Measurements from ENCODE around the gene CPNE8.

DNA sequence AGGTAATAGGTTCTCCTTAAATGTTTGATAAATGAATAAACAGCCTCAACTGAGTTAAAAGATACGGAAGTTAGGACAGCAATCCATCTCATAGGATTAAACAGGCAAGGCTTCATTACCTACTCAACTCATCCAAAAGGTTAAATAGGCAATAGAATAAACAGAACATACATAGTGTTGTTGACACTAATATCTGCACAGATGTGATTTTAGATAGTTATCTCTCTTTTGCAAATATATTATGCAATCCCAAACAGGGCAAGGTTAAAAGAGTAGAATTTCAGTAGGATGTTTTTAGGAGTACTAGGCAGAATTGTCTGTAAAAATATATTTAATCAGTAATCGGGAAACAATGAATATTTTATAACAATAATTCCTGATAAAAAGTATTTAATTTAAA, 276.3 kb downstream of the CPNE8 start:
- no peak for TF ChIP-seq CTCF (IDR thresholded peaks at IDR 0.05)
- no peak for TF ChIP-seq POLR2AphosphoS5 (IDR thresholded peaks at IDR 0.05; ENCODE audit: low read depth, low read length)
- TF ChIP-seq, protein P1, sequence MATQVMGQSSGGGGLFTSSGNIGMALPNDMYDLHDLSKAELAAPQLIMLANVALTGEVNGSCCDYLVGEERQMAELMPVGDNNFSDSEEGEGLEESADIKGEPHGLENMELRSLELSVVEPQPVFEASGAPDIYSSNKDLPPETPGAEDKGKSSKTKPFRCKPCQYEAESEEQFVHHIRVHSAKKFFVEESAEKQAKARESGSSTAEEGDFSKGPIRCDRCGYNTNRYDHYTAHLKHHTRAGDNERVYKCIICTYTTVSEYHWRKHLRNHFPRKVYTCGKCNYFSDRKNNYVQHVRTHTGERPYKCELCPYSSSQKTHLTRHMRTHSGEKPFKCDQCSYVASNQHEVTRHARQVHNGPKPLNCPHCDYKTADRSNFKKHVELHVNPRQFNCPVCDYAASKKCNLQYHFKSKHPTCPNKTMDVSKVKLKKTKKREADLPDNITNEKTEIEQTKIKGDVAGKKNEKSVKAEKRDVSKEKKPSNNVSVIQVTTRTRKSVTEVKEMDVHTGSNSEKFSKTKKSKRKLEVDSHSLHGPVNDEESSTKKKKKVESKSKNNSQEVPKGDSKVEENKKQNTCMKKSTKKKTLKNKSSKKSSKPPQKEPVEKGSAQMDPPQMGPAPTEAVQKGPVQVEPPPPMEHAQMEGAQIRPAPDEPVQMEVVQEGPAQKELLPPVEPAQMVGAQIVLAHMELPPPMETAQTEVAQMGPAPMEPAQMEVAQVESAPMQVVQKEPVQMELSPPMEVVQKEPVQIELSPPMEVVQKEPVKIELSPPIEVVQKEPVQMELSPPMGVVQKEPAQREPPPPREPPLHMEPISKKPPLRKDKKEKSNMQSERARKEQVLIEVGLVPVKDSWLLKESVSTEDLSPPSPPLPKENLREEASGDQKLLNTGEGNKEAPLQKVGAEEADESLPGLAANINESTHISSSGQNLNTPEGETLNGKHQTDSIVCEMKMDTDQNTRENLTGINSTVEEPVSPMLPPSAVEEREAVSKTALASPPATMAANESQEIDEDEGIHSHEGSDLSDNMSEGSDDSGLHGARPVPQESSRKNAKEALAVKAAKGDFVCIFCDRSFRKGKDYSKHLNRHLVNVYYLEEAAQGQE (IDR thresholded peaks at IDR 0.05; ENCODE audit: insufficient read depth in 1 of 2, low read depth in 2 of 2, low read length in 1 of 2) = no peak
- no peak for TF ChIP-seq TCF7L2 (IDR thresholded peaks at IDR 0.05; ENCODE audit: low read depth, low read length)

Measured in Panc1 (cell line).